Karpas-422 (cell line): ENCODE results near the gene ANKRD13C. TPM values are rescaled to one million over a fixed set of nuclear protein-coding genes. Genes with fewer than 3 reads are reported as not detected.
A peak's percentile ranks its signal among the peaks of the same experiment; 100 is the strongest.
"Not testable (repeated sequence)": the region's sequence is repeated elsewhere in the genome, so short reads cannot be mapped to it uniquely, and the experiment has no call there.

ENCODE experiments used
- DNase-seq: peaks from one replicate; pipeline ENCODE4 v3.0.0-alpha.2; 2015
- H2AFZ ChIP-seq: fragments of 200-600 bp; sonication (generic); 2 replicates; pipeline ENCODE4 v1.6.1; 2014; ENCODE audit warnings: antibody characterized with exemption, low read length, mixed read lengths
- H3K27ac ChIP-seq: fragments of 200-600 bp; sonication (generic); 2 replicates; pipeline ENCODE4 v1.5.1; 2014; ENCODE audit warnings: mild to moderate bottlenecking, low read length, moderate library complexity
- H3K27me3 ChIP-seq: fragments of 200-600 bp; sonication (generic); 2 replicates; pipeline ENCODE4 v1.6.1; 2014; ENCODE audit warnings: low read length, mixed read lengths
- H3K36me3 ChIP-seq: fragments of 200-600 bp; sonication (generic); 2 replicates; pipeline ENCODE4 v1.6.1; 2014; ENCODE audit warnings: low read length, mixed read lengths; ENCODE audit not compliant: insufficient read depth
- H3K4me1 ChIP-seq: fragments of 200-600 bp; sonication (generic); 2 replicates; pipeline ENCODE4 v1.6.1; 2014; ENCODE audit warnings: mild to moderate bottlenecking, low read length, mixed read lengths
- H3K4me2 ChIP-seq: fragments of 200-600 bp; sonication (generic); 2 replicates; pipeline ENCODE4 v1.6.1; 2014; ENCODE audit warnings: low read length, low read depth, mild to moderate bottlenecking; ENCODE audit not compliant: poor library complexity, severe bottlenecking
- H3K4me3 ChIP-seq: fragments of 200-600 bp; sonication (generic); 2 replicates; pipeline ENCODE4 v1.5.1; 2014; ENCODE audit warnings: mild to moderate bottlenecking, antibody characterized with exemption, low read length, mixed read lengths
- H3K79me2 ChIP-seq: fragments of 200-600 bp; sonication (generic); 2 replicates; pipeline ENCODE4 v1.6.1; 2014; ENCODE audit warnings: mild to moderate bottlenecking, low read length, mixed read lengths
- H3K9ac ChIP-seq: fragments of 200-600 bp; sonication (generic); 2 replicates; pipeline ENCODE4 v1.6.0; 2014; ENCODE audit warnings: low read length
- H3K9me2 ChIP-seq: fragments of 200-600 bp; sonication (generic), shearing (Covaris generic); replicated peaks from 2 replicates; pipeline ENCODE4 v1.6.0; 2014; ENCODE audit warnings: mild to moderate bottlenecking, low read length, moderate library complexity; ENCODE audit not compliant: insufficient read depth
- H3K9me3 ChIP-seq: fragments of 300-700, 200-600 bp; sonication (generic); 2 replicates; pipeline ENCODE4 v1.6.1; 2014; ENCODE audit warnings: low read length, mixed read lengths
- H4K20me1 ChIP-seq: fragments of 200-600 bp; sonication (generic); 2 replicates; pipeline ENCODE4 v1.6.1; 2014; ENCODE audit warnings: mild to moderate bottlenecking, antibody characterized with exemption, low read length, low read depth; ENCODE audit not compliant: insufficient read depth
- total RNA-seq: library from RNA; depleted of rRNA; stranded (reverse); fragments of >200 nt; shearing (Covaris generic); gene quantifications from 2 replicates; pipeline ENCODE4 v1.2.3, GENCODE V29; 2014; ENCODE audit warnings: low replicate concordance

ANKRD13C gene
- total RNA-seq, 1 experiment from 2014 or later, result 34.3 TPM

DNA sequence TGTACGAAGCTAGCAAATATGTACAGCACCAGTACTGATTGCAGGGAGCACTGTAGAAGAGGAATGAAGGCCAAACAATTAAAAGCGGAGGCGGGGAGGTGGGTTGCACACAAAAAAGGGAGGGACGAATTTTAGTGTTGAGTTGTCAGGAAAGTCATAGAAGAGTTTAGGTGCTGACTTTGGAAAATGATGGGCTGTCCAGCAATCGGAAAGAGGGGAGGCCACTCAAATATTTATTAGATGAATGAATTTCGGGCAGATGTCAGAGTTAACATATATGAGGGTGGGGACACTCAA, 537 bp upstream of the ANKRD13C start:
- no peaks in the 10 kb centered on the region for H3K9me3 ChIP-seq
- no peaks in the 10 kb centered on the region for H3K9me2 ChIP-seq
- H3K4me3 ChIP-seq, result peak overlapping the region; percentile 89
- peak overlapping the region; percentile 42; the same call in 1 of the 2 replicates for H3K27ac ChIP-seq
- H3K27me3 ChIP-seq, result no peaks in the 10 kb centered on the region
- peak overlapping the region; percentile 85 for H3K4me2 ChIP-seq
- H3K4me1 ChIP-seq, result peaks cover 27% of the 10 kb centered on the region
- H3K79me2 ChIP-seq, result peaks cover 60% of the 10 kb centered on the region
- H3K9ac ChIP-seq, result peak overlapping the region; percentile 90
- 0 out of 2 replicates have a peak, but pooled peaks cover 4% of the 10 kb centered on the region for H3K36me3 ChIP-seq
- DNase-seq, result no peak
- H2AFZ ChIP-seq, result peak overlapping the region; percentile 85
- no peaks in the 10 kb centered on the region for H4K20me1 ChIP-seq

- H3K79me2 ChIP-seq, result peaks cover 73% of the 10 kb centered on the region
- peak overlapping the region; percentile 42 for H3K27ac ChIP-seq
- no peaks in the 10 kb centered on the region for H3K9me2 ChIP-seq
- H3K36me3 ChIP-seq, result 0 out of 2 replicates have a peak, but pooled peaks cover 4% of the 10 kb centered on the region
- no peaks in the 10 kb centered on the region for H3K27me3 ChIP-seq
- no peaks in the 10 kb centered on the region for H3K9me3 ChIP-seq
- H3K9ac ChIP-seq, result peak overlapping the region; percentile 90
- H3K4me3 ChIP-seq, result peak overlapping the region; percentile 89
- peak overlapping the region; percentile 85 for H3K4me2 ChIP-seq
- peak; percentile 77 for DNase-seq
- peaks cover 36% of the 10 kb centered on the region for H3K4me1 ChIP-seq
- no peaks in the 10 kb centered on the region for H4K20me1 ChIP-seq
- H2AFZ ChIP-seq, result peak overlapping the region; percentile 85; the same call in 1 of the 2 replicates
Observed at GRCh38 chr1:70353601-70354331, 756 bp downstream of the ANKRD13C start.

GRCh38 chr1:70353044-70353443, 1.5 kb downstream of the ANKRD13C start:
- Histone ChIP-seq H4K20me1 (no peaks in the 10 kb centered on the region), H3K4me2 (peak overlapping the region; percentile 85), H3K79me2 (peaks cover 80% of the 10 kb centered on the region), H3K4me1 (peaks cover 37% of the 10 kb centered on the region), H3K4me3 (peak overlapping the region; percentile 89), H3K36me3 (peaks cover 4% of the 10 kb centered on the region; the same call in 1 of the 2 replicates), H3K27ac (no peak overlapping the region), H3K9me3 (no peaks in the 10 kb centered on the region), H3K27me3 (no peaks in the 10 kb centered on the region), H2AFZ (no peak overlapping the region), H3K9ac (peak overlapping the region; percentile 90), H3K9me2 (no peaks in the 10 kb centered on the region)
- DNase-seq, result no peak

DNA sequence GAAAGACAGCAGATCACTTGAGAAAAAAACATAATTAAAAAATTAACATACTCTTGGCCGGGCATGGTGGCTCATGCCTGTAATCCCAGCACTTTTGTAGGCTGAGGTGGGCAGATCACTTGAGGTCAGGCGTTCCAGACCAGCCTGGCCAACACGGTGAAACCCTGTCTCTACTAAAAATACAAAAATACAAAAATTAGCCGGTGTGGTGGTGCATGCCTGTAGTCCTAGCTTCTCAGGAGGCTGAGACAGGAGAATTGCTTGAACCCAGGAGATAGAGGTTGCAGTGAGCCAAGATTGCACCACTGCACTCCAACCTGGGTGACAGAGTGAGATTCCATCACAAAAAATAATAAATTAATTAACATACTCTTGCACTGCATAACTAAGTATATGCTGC, 4.7 kb downstream of the ANKRD13C start:
- not testable (repeated sequence) for H3K4me2 ChIP-seq, H3K36me3 ChIP-seq, H3K9ac ChIP-seq, H3K4me3 ChIP-seq, H4K20me1 ChIP-seq, H3K27me3 ChIP-seq, DNase-seq, H3K9me2 ChIP-seq, H2AFZ ChIP-seq, H3K9me3 ChIP-seq, H3K27ac ChIP-seq
- Histone ChIP-seq H3K79me2 (peaks cover 99% of the 10 kb centered on the region), H3K4me1 (peaks cover 30% of the 10 kb centered on the region)

DNA sequence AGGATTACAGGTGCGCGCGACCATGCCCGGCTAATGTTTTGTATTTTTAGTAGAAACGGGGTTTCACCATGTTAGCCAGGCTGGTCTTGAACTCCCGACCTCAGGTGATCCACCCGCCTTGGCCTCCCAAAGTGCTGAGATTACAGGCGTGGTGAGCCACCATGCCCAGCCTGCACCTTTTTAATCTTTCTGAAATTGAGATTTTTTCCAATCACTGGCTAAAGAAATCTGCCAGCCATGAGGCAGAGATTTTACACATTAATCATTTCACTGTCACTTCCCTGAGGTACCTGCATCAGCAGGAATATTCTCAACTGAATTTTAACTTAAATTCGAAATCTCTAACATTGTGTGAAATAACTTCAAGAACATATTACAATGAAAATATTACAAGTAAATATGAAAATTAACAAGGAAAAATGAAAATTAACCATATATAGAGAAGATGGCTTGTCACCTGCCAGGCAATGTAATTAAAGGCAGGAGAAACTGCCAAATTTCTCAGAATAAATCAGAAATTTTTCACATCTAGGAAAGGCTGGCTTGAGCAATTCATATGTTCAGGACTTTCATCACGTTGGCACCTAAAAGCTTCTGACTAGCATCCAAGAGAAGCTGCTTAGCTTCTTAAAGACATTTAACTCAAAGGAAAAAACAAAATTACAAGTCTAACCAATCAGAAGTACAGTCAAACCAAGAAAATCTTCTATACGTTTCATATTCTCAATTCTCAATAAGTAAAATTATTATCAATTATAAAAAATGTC, 5.9 kb downstream of the ANKRD13C start:
- Histone ChIP-seq H3K27ac (peak overlapping the region; percentile 35; the same call in 1 of the 2 replicates), H3K27me3 (no peaks in the 10 kb centered on the region), H3K36me3 (peaks cover 8% of the 10 kb centered on the region; the same call in 1 of the 2 replicates), H3K4me3 (no peak overlapping the region), H2AFZ (no peak overlapping the region), H3K9me3 (no peaks in the 10 kb centered on the region), H3K4me1 (peaks cover 30% of the 10 kb centered on the region), H3K79me2 (peaks cover 98% of the 10 kb centered on the region), H3K4me2 (no peak overlapping the region), H3K9ac (no peak overlapping the region), H3K9me2 (no peaks in the 10 kb centered on the region), H4K20me1 (no peaks in the 10 kb centered on the region)
- no peak for DNase-seq

- H2AFZ ChIP-seq, H3K4me2 ChIP-seq, H3K4me3 ChIP-seq, H3K36me3 ChIP-seq, H3K27ac ChIP-seq, DNase-seq, H4K20me1 ChIP-seq, H3K9me2 ChIP-seq, H3K9me3 ChIP-seq, H3K9ac ChIP-seq, H3K27me3 ChIP-seq, H3K4me1 ChIP-seq: not testable (repeated sequence)
- H3K79me2 ChIP-seq, result peaks cover 84% of the 10 kb centered on the region
Observed at GRCh38 chr1:70339644-70340043, 14.9 kb downstream of the ANKRD13C start.

- peaks cover 4% of the 10 kb centered on the region; the same call in 1 of the 2 replicates for H3K36me3 ChIP-seq
- no peak overlapping the region for H3K9ac ChIP-seq
- DNase-seq, result no peak
- H3K4me1 ChIP-seq, result peaks cover 3% of the 10 kb centered on the region; the same call in 1 of the 2 replicates
- no peaks in the 10 kb centered on the region for H3K9me2 ChIP-seq
- H3K27me3 ChIP-seq, result no peaks in the 10 kb centered on the region
- H3K27ac ChIP-seq, result no peak overlapping the region
- no peaks in the 10 kb centered on the region for H4K20me1 ChIP-seq
- H3K4me3 ChIP-seq, result no peak overlapping the region
- H3K9me3 ChIP-seq, result no peaks in the 10 kb centered on the region
- peaks cover 84% of the 10 kb centered on the region for H3K79me2 ChIP-seq
- no peak overlapping the region for H3K4me2 ChIP-seq
- H2AFZ ChIP-seq, result no peak overlapping the region
Observed at GRCh38 chr1:70336050-70336449, 18.5 kb downstream of the ANKRD13C start.

DNA sequence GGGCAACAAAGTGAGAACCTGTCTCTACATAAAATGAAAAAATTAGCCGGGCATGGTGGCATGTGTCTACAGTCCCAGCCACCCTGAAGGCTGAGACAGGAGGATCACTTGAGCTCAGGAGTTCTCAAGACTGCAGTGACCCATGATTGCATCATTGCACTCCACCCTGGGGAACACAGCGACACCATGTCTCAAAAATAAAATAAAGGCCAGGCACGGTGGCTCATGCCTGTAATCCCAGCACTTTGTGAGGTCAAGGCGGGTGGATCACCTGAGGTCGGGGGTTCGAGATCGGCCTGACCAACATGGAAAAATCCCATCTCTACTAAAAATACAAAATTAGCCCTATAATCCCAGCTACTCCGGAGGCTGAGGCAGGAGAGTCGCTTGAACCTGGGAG, 20.1 kb downstream of the ANKRD13C start:
- Histone ChIP-seq H3K79me2 (peaks cover 85% of the 10 kb centered on the region), H4K20me1 (no peaks in the 10 kb centered on the region), H2AFZ (no peak overlapping the region), H3K9me2 (no peaks in the 10 kb centered on the region), H3K4me1 (peaks cover 3% of the 10 kb centered on the region; the same call in 1 of the 2 replicates), H3K9ac (no peak overlapping the region), H3K4me2 (no peak overlapping the region), H3K36me3 (peaks cover 4% of the 10 kb centered on the region; the same call in 1 of the 2 replicates), H3K9me3 (no peaks in the 10 kb centered on the region), H3K27ac (no peak overlapping the region), H3K4me3 (no peak overlapping the region), H3K27me3 (no peaks in the 10 kb centered on the region)
- no peak for DNase-seq
